AG04449 (cell line): ENCODE data around the gene MCEMP1.

Experiments
- CTCF ChIA-PET: fragments of 350-600 bp; formaldehyde crosslinking; extraction: SDS; loops from one replicate; lab custom pipeline; 2021; ENCODE audit warnings: antibody characterized with exemption; lab: Yijun Ruan, JAX
- POLR2A ChIA-PET: fragments of 400-600, 350-600 bp; formaldehyde crosslinking; extraction: SDS; loops from one replicate; lab custom pipeline; 2020; ENCODE audit warnings: antibody characterized with exemption, inconsistent platforms; lab: Yijun Ruan, JAX
- DNase-seq: peaks from one replicate; pipeline ENCODE4 v3.0.0-alpha.2; 2010; ENCODE audit warnings: low read depth, low spot score
- H3K4me3 ChIP-seq: 2 replicates; pipeline ENCODE4 v1.5.1; 2011; ENCODE audit warnings: low read depth, mild to moderate bottlenecking, control low read depth, low read length
- TF ChIP-seq, protein P1 (sequence below): IDR thresholded peaks from one replicate; pipeline ENCODE4 v1.5.1; 2011; ENCODE audit warnings: mild to moderate bottlenecking, moderate library complexity, low read length, control low read depth, inconsistent platforms; ENCODE audit not compliant: insufficient read depth; ENCODE audit errors: missing control alignments

The MCEMP1 gene

DNA sequence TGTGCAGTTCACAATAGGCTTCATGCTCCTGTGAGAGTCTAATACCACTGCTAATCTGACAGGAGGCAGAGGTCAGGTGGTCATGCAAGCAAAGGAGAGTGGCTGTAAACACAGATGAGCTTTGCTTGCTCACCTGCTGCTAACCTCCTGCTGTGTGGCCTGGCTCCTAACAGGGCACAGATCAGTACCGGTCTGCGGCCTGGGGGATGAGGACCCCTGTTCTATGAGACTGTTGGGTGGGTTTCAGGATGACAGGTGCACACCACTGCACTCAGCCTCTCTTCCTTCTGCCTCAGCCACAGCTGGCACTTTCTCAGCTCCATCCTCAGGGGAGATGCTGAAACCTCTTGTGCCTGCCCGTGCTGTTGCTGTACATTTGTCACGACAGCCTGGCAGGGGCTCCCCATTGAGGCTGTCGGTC, 45.4 kb downstream of the MCEMP1 start:
- CTCF ChIA-PET = interaction anchor here (1.0 kb wide), 1 partner anchor 42 kb away, joined by 3 read pairs; the partner anchor contains the start of gene TRAPPC5
- TF ChIP-seq, protein P1, sequence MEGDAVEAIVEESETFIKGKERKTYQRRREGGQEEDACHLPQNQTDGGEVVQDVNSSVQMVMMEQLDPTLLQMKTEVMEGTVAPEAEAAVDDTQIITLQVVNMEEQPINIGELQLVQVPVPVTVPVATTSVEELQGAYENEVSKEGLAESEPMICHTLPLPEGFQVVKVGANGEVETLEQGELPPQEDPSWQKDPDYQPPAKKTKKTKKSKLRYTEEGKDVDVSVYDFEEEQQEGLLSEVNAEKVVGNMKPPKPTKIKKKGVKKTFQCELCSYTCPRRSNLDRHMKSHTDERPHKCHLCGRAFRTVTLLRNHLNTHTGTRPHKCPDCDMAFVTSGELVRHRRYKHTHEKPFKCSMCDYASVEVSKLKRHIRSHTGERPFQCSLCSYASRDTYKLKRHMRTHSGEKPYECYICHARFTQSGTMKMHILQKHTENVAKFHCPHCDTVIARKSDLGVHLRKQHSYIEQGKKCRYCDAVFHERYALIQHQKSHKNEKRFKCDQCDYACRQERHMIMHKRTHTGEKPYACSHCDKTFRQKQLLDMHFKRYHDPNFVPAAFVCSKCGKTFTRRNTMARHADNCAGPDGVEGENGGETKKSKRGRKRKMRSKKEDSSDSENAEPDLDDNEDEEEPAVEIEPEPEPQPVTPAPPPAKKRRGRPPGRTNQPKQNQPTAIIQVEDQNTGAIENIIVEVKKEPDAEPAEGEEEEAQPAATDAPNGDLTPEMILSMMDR = no peak
- H3K4me3 ChIP-seq = no peak overlapping the region
- DNase-seq = no peak
- POLR2A ChIA-PET = no interaction called here

DNA sequence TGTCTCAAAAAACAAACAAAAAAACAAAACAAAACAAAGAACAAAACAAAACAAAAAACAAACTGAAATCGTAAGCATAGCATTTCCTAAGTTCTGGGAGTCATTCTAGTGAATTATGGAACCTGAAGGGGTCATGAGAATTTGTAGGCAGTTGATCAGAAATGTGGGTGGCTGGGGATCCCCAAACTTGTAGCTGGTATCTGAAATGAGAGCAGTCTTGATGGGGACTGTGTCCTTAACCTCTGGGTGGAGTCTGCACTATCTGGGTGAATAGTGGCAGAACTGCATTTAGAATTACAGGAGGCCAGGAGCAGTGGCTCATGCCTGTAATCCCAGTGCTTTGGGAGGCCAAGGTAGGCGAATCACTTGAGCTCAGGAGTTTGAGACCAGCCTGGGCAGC, 48.9 kb downstream of the MCEMP1 start:
- ChIA-PET CTCF (interaction anchor here (1.2 kb wide), 1 partner anchor 74 kb away, joined by 5 read pairs; no protein-coding TSS in a partner anchor), POLR2A (no interaction called here)
- no peak overlapping the region for H3K4me3 ChIP-seq
- DNase-seq = no peak
- TF ChIP-seq, protein P1 = no peak

DNA sequence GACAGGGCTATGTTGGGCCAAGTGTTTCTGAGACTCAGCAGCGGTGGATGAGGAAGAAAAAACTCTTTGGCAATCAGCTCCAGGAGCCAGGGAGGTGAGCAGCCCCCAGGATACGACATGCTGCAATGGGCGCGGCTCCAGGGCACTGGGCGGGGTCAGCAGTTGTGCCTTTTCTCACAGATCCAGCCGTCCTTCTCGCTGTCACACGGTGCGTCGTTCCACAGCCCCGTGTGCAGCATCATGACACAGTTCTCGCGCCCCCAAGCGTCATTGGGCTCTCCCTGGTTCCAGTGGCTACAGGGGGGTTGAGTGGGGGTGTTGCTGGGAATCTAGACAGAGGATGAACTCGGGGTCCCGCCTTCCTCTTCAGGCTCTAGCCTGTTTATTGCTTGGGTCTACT, 52.3 kb downstream of the MCEMP1 start:
- DNase-seq = no peak
- POLR2A ChIA-PET = no interaction called here
- CTCF ChIA-PET = interaction anchor here (1.2 kb wide), 1 partner anchor 48 kb away, joined by 4 read pairs; the partner anchor contains the start of gene TRAPPC5
- H3K4me3 ChIP-seq = no peak overlapping the region
- TF ChIP-seq, protein P1 = no peak
